Fibroblast of villous mesenchyme (primary cell): Measurements from ENCODE around the gene ITIH2. TPM values are rescaled to one million over a fixed set of nuclear protein-coding genes. Genes with fewer than 3 reads are reported as not detected.
"Not testable (repeated sequence)": the region's sequence is repeated elsewhere in the genome, so short reads cannot be mapped to it uniquely, and the experiment has no call there.

Experiments used
- DNase-seq: peaks from one replicate; pipeline ENCODE4 v3.0.0-alpha.2; 2010; ENCODE audit warnings: low read depth
- H3K4me3 ChIP-seq: 2 replicates; pipeline ENCODE4 v1.5.1; 2011; ENCODE audit warnings: low read depth, mild to moderate bottlenecking, low read length
- total RNA-seq: library from RNA; depleted of rRNA; stranded (reverse); fragments of >200 nt; gene quantifications from 2 replicates; pipeline ENCODE4 v1.2.3, GENCODE V29; 2012
- TF ChIP-seq, protein P1 (sequence below): IDR thresholded peaks from 2 replicates; pipeline ENCODE4 v1.5.1; 2012; ENCODE audit warnings: low read depth, mild to moderate bottlenecking, low read length; ENCODE audit not compliant: insufficient read depth

Gene ITIH2
- total RNA-seq, 1 donor: not detected

DNA sequence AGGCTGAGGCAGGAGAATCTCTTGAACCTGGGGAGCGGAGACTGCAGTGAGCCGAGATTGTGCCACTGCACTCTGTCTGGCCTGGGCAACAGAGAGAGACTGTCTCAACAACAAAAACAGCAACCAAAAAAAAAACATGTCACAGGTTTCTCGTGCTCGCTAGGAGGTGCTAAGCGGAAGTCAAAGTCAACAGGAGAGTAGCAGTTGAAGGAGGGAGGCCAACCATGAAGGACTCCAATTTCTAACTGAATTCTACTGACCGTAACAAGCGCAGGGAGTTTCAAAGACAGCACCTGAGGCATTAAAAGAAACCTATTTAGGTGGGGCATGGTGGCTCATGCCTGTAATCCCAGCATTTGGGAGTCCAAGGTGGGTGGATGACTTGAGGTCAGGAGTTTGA, 65.3 kb downstream of the ITIH2 start:
- TF ChIP-seq, protein P1, sequence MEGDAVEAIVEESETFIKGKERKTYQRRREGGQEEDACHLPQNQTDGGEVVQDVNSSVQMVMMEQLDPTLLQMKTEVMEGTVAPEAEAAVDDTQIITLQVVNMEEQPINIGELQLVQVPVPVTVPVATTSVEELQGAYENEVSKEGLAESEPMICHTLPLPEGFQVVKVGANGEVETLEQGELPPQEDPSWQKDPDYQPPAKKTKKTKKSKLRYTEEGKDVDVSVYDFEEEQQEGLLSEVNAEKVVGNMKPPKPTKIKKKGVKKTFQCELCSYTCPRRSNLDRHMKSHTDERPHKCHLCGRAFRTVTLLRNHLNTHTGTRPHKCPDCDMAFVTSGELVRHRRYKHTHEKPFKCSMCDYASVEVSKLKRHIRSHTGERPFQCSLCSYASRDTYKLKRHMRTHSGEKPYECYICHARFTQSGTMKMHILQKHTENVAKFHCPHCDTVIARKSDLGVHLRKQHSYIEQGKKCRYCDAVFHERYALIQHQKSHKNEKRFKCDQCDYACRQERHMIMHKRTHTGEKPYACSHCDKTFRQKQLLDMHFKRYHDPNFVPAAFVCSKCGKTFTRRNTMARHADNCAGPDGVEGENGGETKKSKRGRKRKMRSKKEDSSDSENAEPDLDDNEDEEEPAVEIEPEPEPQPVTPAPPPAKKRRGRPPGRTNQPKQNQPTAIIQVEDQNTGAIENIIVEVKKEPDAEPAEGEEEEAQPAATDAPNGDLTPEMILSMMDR: no peak
- no peak overlapping the region for H3K4me3 ChIP-seq
- DNase-seq: no peak

DNA sequence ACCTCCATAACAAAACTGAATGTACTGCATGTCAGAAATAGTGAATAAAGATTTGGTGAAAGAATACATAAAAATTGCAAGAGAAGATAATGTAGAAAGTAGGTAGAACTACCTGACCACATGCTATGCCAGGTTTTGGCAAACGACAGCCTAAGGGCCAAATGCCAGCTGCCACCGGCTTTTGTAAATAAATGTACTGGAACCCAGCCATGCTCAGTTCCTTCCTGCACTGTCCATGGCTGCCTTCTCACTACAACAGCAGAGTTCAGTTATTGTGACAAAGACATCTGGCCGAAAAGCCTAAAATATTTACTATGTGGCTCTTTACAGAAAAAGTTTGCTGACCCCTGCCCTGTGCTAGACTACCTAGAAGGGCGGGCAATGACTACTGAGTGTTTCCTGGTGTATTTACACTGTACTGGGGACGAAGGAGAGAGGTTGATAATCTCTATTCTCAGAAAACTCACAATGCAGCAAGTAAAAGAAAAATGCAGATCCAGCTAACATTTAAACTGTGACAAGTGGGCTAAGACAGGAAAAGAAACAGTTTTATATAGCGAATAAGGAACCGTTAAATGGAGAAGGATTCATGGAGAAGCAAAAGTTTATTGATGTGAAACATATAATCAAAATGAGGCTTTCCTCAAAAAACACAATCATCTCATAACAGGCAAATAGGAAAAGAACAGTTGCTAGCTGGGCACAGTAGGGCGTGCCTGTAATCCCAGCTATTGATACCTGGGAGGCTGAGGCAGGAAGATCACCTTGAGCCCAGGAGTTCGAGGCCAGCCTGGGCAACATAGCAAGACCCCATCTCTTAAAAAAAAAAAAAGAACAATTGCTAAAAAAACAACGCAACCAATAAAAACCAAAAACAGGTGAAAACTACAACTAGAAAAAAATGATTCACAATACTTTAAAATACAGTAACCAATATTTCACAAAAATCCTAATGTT, 71.0 kb downstream of the ITIH2 start:
- no peak for DNase-seq
- no peak overlapping the region for H3K4me3 ChIP-seq
- TF ChIP-seq, protein P1: no peak

DNA sequence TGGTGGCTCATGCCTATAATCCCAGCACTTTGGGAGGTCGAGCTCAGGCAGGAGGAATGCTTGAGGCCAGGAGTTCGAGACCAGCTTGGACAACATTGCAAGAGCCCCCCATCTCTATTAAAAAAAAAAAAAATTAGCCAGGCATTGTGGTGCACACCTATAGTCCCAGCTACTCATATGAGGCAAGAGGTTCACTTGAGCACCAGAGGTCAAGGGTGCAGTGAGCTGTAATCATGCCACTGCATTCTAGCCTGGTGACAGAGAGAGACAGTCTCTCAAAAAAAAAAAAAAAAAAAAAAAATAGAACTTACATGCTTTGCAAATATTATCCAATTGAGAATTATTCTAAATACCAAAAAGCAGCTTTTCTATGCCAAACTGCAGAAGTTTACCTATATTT, 73.7 kb downstream of the ITIH2 start:
- no peak for DNase-seq
- TF ChIP-seq, protein P1: no peak
- no peak overlapping the region for H3K4me3 ChIP-seq

DNA sequence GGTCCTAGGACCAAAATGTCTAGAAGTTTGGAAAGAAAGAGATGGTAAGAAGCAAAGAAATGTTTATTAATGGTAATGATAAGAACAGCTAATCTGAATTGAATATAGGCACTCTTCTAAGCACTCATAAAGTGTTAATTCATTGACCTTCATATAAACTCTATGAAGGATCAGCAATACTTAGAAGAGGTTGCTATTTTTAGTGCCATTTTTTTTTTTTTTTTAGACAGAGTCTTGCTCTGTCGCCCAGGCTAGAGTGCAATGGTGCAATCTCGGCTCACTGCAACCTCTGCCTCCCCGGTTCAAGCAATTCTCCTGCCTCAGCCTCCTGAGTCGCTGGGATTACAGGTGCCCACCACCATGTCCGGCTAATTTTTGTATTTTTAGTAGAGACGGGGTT, 79.1 kb downstream of the ITIH2 start:
- not testable (repeated sequence) for H3K4me3 ChIP-seq, DNase-seq

DNA sequence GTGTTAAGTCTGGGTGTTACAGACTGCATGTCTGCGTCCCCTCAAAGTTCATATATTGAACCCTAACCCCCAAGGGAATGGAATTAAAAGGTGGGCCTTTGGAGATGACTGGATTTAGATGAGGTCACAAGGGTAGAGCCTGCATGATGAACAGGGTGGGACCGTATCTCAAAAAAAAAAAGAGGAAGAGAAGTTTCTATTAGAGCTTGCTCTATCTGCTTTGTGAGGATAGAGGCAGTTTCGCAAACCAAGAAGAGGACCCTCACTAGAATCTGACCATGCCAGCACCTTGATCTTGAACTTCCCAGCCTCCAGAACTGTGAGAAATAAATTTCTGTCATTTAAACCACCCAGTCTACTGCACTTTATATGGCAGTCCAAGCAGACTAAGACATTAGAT, 83.3 kb downstream of the ITIH2 start:
- H3K4me3 ChIP-seq: peak overlapping the region; percentile 94
- TF ChIP-seq, protein P1: no peak
- no peak for DNase-seq

DNA sequence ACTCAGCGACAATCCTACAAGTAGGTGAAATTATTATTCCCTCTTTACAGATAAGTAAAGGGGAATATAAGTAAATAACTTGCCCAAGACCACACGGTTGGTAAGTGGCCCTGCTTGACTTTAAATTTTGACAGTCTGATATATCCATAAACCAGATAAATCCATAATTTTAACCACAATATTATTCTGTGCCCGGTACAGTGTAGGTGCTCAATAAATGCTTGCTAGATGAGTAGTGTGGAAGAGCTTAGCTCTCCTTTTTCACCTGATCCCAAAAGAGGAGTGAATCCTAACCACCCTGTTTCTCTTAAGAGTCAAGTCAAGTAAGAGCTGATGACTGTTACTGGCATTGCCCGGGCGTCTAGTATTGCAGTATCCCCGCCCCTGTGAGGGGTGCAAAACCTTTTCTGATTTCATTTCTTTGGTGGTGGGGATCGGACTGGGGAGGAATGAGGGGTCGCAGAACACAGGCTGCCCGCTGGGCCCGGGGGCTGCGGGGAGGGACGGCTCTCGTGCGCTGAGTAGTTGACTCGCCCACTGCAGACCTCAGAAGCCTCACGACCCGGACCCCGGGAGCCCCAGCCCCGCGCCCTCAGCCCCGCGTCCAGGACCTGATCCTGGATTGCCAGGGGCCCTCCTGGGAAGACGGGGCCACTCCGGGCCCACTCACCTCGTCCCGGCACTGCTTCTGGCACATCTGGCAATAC, 84.2 kb downstream of the ITIH2 start:
- DNase-seq: peak; percentile 15
- peak overlapping the region; percentile 94 for H3K4me3 ChIP-seq
- TF ChIP-seq, protein P1: no peak
